HepG2 (cell line): ENCODE measurements around the gene EDAR. TPM values are rescaled to one million over a fixed set of nuclear protein-coding genes. Genes with fewer than 3 reads are reported as not detected.

Experiments
- ATAC-seq: fragments of 200-7000 bp; cut with Tn5 transposase; 3 replicates; pipeline ENCODE4 v1.9.1; 2020; ENCODE audit warnings: mild to moderate bottlenecking, moderate library complexity
- BruUV-seq: library from RNA; stranded (reverse); fragments of 400-500 nt; replicated peaks from 2 replicates; lab custom pipeline; 2021; lab: Mats Ljungman, UMichigan
- CTCF ChIA-PET: fragments of 300-600 bp; formaldehyde crosslinking; extraction: SDS; loops from one replicate; lab custom pipeline; 2021; ENCODE audit warnings: low total read pairs, inconsistent platforms, low intra/inter-chr PET ratio; lab: Yijun Ruan, JAX
- POLR2A ChIA-PET: fragments of 350-600 bp; sonication (Branson Sonifier 250); formaldehyde crosslinking; loops from one replicate; lab custom pipeline; 2020; ENCODE audit warnings: antibody characterized with exemption, inconsistent platforms; lab: Yijun Ruan, JAX
- DNase-seq: peaks from one replicate; pipeline ENCODE4 v3.0.0-alpha.2; 2015; ENCODE audit warnings: low spot score
- FAIRE-seq: peaks from 3 replicates; lab custom pipeline; 2011; peaks lifted over from hg19 to GRCh38; lab: Jason Lieb, UNC
- H2AFZ ChIP-seq: one replicate; pipeline ENCODE4 v1.6.1; 2011; ENCODE audit warnings: low read length, inconsistent platforms
- H3K27ac ChIP-seq: fragments of 300-600 bp; 3 replicates; pipeline ENCODE4 v1.8.0; 2011; ENCODE audit warnings: mixed run types, mild to moderate bottlenecking, mixed read lengths, low read length, inconsistent platforms; ENCODE audit not compliant: insufficient read depth; ENCODE audit errors: extremely low read length
- H3K27me3 ChIP-seq, 2 experiments: fragments of 200-600 bp in 1 of 2; 2 replicates in 1 of 2; 3 replicates in 1 of 2; pipeline versions ENCODE4 v1.6.0 to v1.8.0; 2011; ENCODE audit warnings: low read length in 2 of 2, mild to moderate bottlenecking in 2 of 2, moderate library complexity in 2 of 2, inconsistent platforms in 1 of 2; ENCODE audit not compliant: insufficient read depth in 2 of 2, control insufficient read depth in 1 of 2
- H3K36me3 ChIP-seq, 2 experiments: fragments of 200-600 bp in 1 of 2; replicated peaks in 1 of 2; 2 replicates in 1 of 2; 3 replicates in 1 of 2; pipeline versions ENCODE4 v1.5.1 to v1.8.0; 2011; ENCODE audit warnings: low read length in 2 of 2, inconsistent platforms in 1 of 2; ENCODE audit not compliant: insufficient read depth in 2 of 2, control insufficient read depth in 1 of 2
- H3K4me1 ChIP-seq: 2 replicates; pipeline ENCODE4 v1.5.1; 2012; ENCODE audit warnings: low read length, inconsistent platforms; ENCODE audit not compliant: insufficient read depth
- H3K4me2 ChIP-seq: 2 replicates; pipeline ENCODE4 v1.6.0; 2011; ENCODE audit warnings: low read depth, low read length, inconsistent platforms
- H3K4me3 ChIP-seq, 3 experiments: fragments of 200-600 bp in 1 of 3; sonication (generic), shearing (Covaris generic) in 1 of 3; replicated peaks in 1 of 3; 2 replicates each; pipeline ENCODE4 v1.5.1; 2011 to 2016; ENCODE audit warnings: low read length in 3 of 3, inconsistent platforms in 2 of 3, low read depth in 2 of 3, mild to moderate bottlenecking in 2 of 3, control low read depth in 1 of 3, mixed read lengths in 1 of 3; ENCODE audit not compliant: insufficient read depth in 1 of 3
- H3K79me2 ChIP-seq: one replicate; pipeline ENCODE4 v1.6.1; 2011; ENCODE audit warnings: low read length, inconsistent platforms; ENCODE audit not compliant: insufficient read depth
- H3K9ac ChIP-seq: 2 replicates; pipeline ENCODE4 v1.6.0; 2011; ENCODE audit warnings: mild to moderate bottlenecking, low read depth, low read length, inconsistent platforms; ENCODE audit not compliant: insufficient read depth
- H3K9me3 ChIP-seq: 2 replicates; pipeline ENCODE4 v1.5.1; 2012; ENCODE audit warnings: mild to moderate bottlenecking, low read length
- H4K20me1 ChIP-seq: 2 replicates; pipeline ENCODE4 v1.6.0; 2011; ENCODE audit warnings: inconsistent platforms, mild to moderate bottlenecking, low read length, moderate library complexity; ENCODE audit not compliant: insufficient read depth
- AHR ChIP-seq: IDR thresholded peaks from 2 replicates; pipeline ENCODE4 v1.6.1; 2018; ENCODE audit warnings: missing genetic modification reagents, missing compliant biosample characterization
- ATRX ChIP-seq: sonication (generic); formaldehyde crosslinking; IDR thresholded peaks from 2 replicates; pipeline ENCODE4 v1.4.0; 2020; ENCODE audit warnings: missing genetic modification reagents, borderline replicate concordance
- CC2D1A ChIP-seq: sonication (generic); formaldehyde crosslinking; IDR thresholded peaks from 2 replicates; pipeline ENCODE4 v1.8.1; 2023; ENCODE audit warnings: mild to moderate bottlenecking, missing genetic modification reagents
- ELF1 ChIP-seq: sonication (generic); formaldehyde crosslinking; IDR thresholded peaks from 2 replicates; pipeline ENCODE4 v1.4.0; 2020; ENCODE audit warnings: missing genetic modification reagents
- ETV5 ChIP-seq: IDR thresholded peaks from 2 replicates; pipeline ENCODE4 v1.6.1; 2018; ENCODE audit warnings: missing biosample characterization, missing genetic modification reagents, inconsistent platforms, borderline replicate concordance
- HMGA1 ChIP-seq: sonication (generic); formaldehyde crosslinking; conservative IDR thresholded peaks from 2 replicates; pipeline ENCODE4 v1.4.0; 2020; ENCODE audit warnings: missing genetic modification reagents
- HNF1B ChIP-seq: sonication (generic); formaldehyde crosslinking; IDR thresholded peaks from 2 replicates; pipeline ENCODE4 v1.5.1; 2020; ENCODE audit warnings: mild to moderate bottlenecking, moderate library complexity, missing genetic modification reagents
- LCORL ChIP-seq, 2 experiments: fragments of 450-650 bp in 1 of 2; sonication (generic) in 1 of 2; formaldehyde crosslinking in 1 of 2; IDR thresholded peaks; 2 replicates each; pipeline versions ENCODE4 v1.5.0 to v1.6.1; 2017 to 2020; ENCODE audit warnings: antibody characterized with exemption in 1 of 2, missing genetic modification reagents in 1 of 2
- MAFG ChIP-seq: sonication (generic); formaldehyde crosslinking; IDR thresholded peaks from 2 replicates; pipeline ENCODE4 v1.5.1; 2020; ENCODE audit warnings: mild to moderate bottlenecking, missing genetic modification reagents
- MTA3 ChIP-seq: sonication (generic); formaldehyde crosslinking; IDR thresholded peaks from 2 replicates; pipeline ENCODE4 v1.4.0; 2020; ENCODE audit warnings: missing genetic modification reagents
- NBN ChIP-seq: fragments of 450-650 bp; conservative IDR thresholded peaks from 2 replicates; pipeline ENCODE4 v1.6.1; 2017
- RNF2 ChIP-seq: fragments of 450-650 bp; conservative IDR thresholded peaks from 2 replicates; pipeline ENCODE4 v1.6.1; 2016; ENCODE audit warnings: low read depth
- RXRA ChIP-seq: sonication (generic); formaldehyde crosslinking; IDR thresholded peaks from 2 replicates; pipeline ENCODE4 v1.5.1; 2020; ENCODE audit warnings: missing genetic modification reagents
- SMARCE1 ChIP-seq: fragments of 450-650 bp; IDR thresholded peaks from 2 replicates; pipeline ENCODE4 v1.6.1; 2017; ENCODE audit warnings: borderline replicate concordance
- SOX6 ChIP-seq, 2 experiments: fragments of 450-650 bp in 1 of 2; sonication (generic) in 1 of 2; formaldehyde crosslinking in 1 of 2; IDR thresholded peaks; 2 replicates each; pipeline versions ENCODE4 v1.4.0 to v1.6.1; 2017 to 2020; ENCODE audit warnings: antibody characterized with exemption in 1 of 2, mild to moderate bottlenecking in 1 of 2, missing genetic modification reagents in 1 of 2
- SRSF1 ChIP-seq: fragments of 200-400 bp; formaldehyde crosslinking; optimal IDR thresholded peaks from 2 replicates; pipeline ENCODE3; 2017; ENCODE audit warnings: mild to moderate bottlenecking, low read depth, low read length, moderate library complexity
- TARDBP ChIP-seq: sonication (generic); formaldehyde crosslinking; IDR thresholded peaks from 2 replicates; pipeline ENCODE4 v1.8.0; 2022; ENCODE audit warnings: mild to moderate bottlenecking, missing genetic modification reagents
- ZMYM4 ChIP-seq: sonication (generic); formaldehyde crosslinking; IDR thresholded peaks from 2 replicates; pipeline ENCODE4 v1.8.1; 2023; ENCODE audit warnings: mild to moderate bottlenecking, missing genetic modification reagents
- ZNF17 ChIP-seq: sonication (generic); formaldehyde crosslinking; IDR thresholded peaks from 2 replicates; pipeline ENCODE4 v1.5.0; 2020; ENCODE audit warnings: mild to moderate bottlenecking, missing genetic modification reagents
- ZNF292 ChIP-seq: sonication (generic); formaldehyde crosslinking; IDR thresholded peaks from 2 replicates; pipeline ENCODE4 v1.8.1; 2022; ENCODE audit warnings: mild to moderate bottlenecking, low read depth, missing genetic modification reagents, borderline replicate concordance
- ZNF547 ChIP-seq: sonication (generic); formaldehyde crosslinking; IDR thresholded peaks from 2 replicates; pipeline ENCODE4 v1.5.1; 2020; ENCODE audit warnings: mild to moderate bottlenecking, missing genetic modification reagents
- ZNF572 ChIP-seq: sonication (generic); formaldehyde crosslinking; IDR thresholded peaks from 2 replicates; pipeline ENCODE4 v1.5.1; 2020; ENCODE audit warnings: mild to moderate bottlenecking, missing genetic modification reagents
- ZNF614 ChIP-seq: IDR thresholded peaks from 2 replicates; pipeline ENCODE4 v1.6.1; 2018; ENCODE audit warnings: missing biosample characterization, missing genetic modification reagents, inconsistent platforms, borderline replicate concordance
- WGBS: methylation state at CpG from one replicate; pipeline ENCODE4 v1.1.6; 2017; ENCODE audit warnings: low lambda C conversion rate; 5-methylcytosine and 5-hydroxymethylcytosine counted together
- in situ Hi-C: cut with HindIII; loops from 2 replicates; pipeline ENCODE4 v1.10.0; 2017; ENCODE audit warnings: low pct_unique_long_range_greater_than_20kb; ENCODE audit not compliant: extremely low pct_ligation_motif_present
- intact Hi-C: fragments of 100-400 bp; cut with micrococcal nuclease; formaldehyde crosslinking; loops from one replicate; pipeline ENCODE4 v1.10.0; 2022; ENCODE audit not compliant: unreplicated experiment
- polyA plus RNA-seq, 8 experiments: library from polyadenylated mRNA; depleted of rRNA in 3 of 8; stranded (reverse) in 7 of 8; unstranded in 1 of 8; fragments of >200 nt; fragmentation: Illumina TruSeq in 4 of 8; extraction: Trizol in 4 of 8; gene quantifications; 2 replicates each; pipeline versions ENCODE4 v1.2.1 to v1.2.3, GENCODE V29; 2011 to 2016; ENCODE audit warnings: low read depth in 4 of 8, missing spikeins in 1 of 8, mixed read lengths in 1 of 8; ENCODE audit not compliant: insufficient read depth in 1 of 8
- total RNA-seq, 5 experiments: library from RNA; depleted of rRNA; stranded (reverse); fragments of >200 nt; fragmentation: Illumina TruSeq; extraction: Trizol; gene quantifications; 2 replicates each; pipeline ENCODE4 v1.2.3, GENCODE V29; 2016; ENCODE audit warnings: low read depth in 1 of 5

The EDAR gene
- total and polyA plus RNA-seq, 2 of the 13 experiments (the other 11 are each of a cell fraction or from before 2014, with no cell fraction given) = not detected

GRCh38 chr2:108937367-108938017, 51.5 kb downstream of the EDAR start (continued):
- TF ChIP-seq NBN (peak; percentile 84; the same call in 1 of the 2 replicates), HNF1B (no peak), CC2D1A (no peak), RXRA (CRISPR knock-in tag) (no peak), ZMYM4 (CRISPR knock-in tag) (no peak), ZNF17 (CRISPR knock-in tag) (no peak), MTA3 (CRISPR knock-in tag) (no peak), LCORL (IDR thresholded peaks at IDR 0.05) (peak; percentile 51; the same call in 1 of the 2 replicates), LCORL (CRISPR knock-in tag; IDR thresholded peaks at IDR 0.05) (no peak), ETV5 (CRISPR knock-in tag) (no peak), RNF2 (no peak)
- TF ChIP-seq, all 625 proteins: peak for 7

- H3K27me3 ChIP-seq = peaks cover 2 to 31% of the 10 kb centered on the region in 2 experiments; a peak in 4 of 5 replicates
- H3K4me2 ChIP-seq = no peak overlapping the region
- no peaks in the 10 kb centered on the region for H3K9me3 ChIP-seq
- no peak overlapping the region for H3K9ac ChIP-seq
- ATAC-seq (no peak), DNase-seq (no peak), FAIRE-seq (no peak)
- H3K36me3 ChIP-seq = no peaks in the 10 kb centered on the region
- H2AFZ ChIP-seq = no peak overlapping the region
- 43% methylated on average over 7 of the region's 7 CpGs for WGBS
- intact Hi-C loops (no loop called here), in situ Hi-C loops (no loop called here)
- ChIA-PET POLR2A (no interaction called here), CTCF (no interaction called here)
- BruUV-seq = no TSS peak
- no peaks in the 10 kb centered on the region for H4K20me1 ChIP-seq
- H3K79me2 ChIP-seq = no peaks in the 10 kb centered on the region
- H3K4me3 ChIP-seq = no peak overlapping the region
- H3K27ac ChIP-seq = no peak overlapping the region
- no peaks in the 10 kb centered on the region for H3K4me1 ChIP-seq
- TF ChIP-seq ZNF614 (CRISPR knock-in tag) = no peak
- TF ChIP-seq SRSF1 = no peak
- no peak for TF ChIP-seq ZNF572 (CRISPR knock-in tag)
- no peak for TF ChIP-seq HMGA1
- no peak for TF ChIP-seq ZNF547 (CRISPR knock-in tag)
- no peak for TF ChIP-seq TARDBP
- no peak for TF ChIP-seq SMARCE1
- TF ChIP-seq AHR (CRISPR knock-in tag) = no peak
- no peak for TF ChIP-seq ZNF292 (CRISPR knock-in tag)
- no peak for TF ChIP-seq ATRX (CRISPR knock-in tag)
- no peak for TF ChIP-seq MAFG (CRISPR knock-in tag)
- TF ChIP-seq ELF1 (CRISPR knock-in tag) = no peak
- TF ChIP-seq SOX6 (IDR thresholded peaks at IDR 0.05) = no peak
- TF ChIP-seq SOX6 (CRISPR knock-in tag; IDR thresholded peaks at IDR 0.05) = no peak
These were observed 52.2 kb downstream of the EDAR start for GRCh38 chr2:108936866-108937265.
